Erythroblast (primary cell): ENCODE data around the gene TBCCD1.
"Not testable (repeated sequence)": the region's sequence is repeated elsewhere in the genome, so short reads cannot be mapped to it uniquely, and the experiment has no call there.

Experiments used
- GATA1 ChIP-seq: IDR thresholded peaks from 2 replicates; pipeline ENCODE4 v1.6.1; 2011; ENCODE audit warnings: low read depth, mild to moderate bottlenecking, control low read depth, low read length, moderate library complexity
- POLR2A ChIP-seq: IDR thresholded peaks from 2 replicates; pipeline ENCODE4 v1.6.1; 2011; ENCODE audit warnings: mild to moderate bottlenecking, low read length

GRCh38 chr3:186586245-186586644 lies 19.1 kb upstream of the TBCCD1 start:
- TF ChIP-seq POLR2A, GATA1: not testable (repeated sequence)
